SK-N-SH (cell line): Measurements from ENCODE around the gene LLGL1.
A peak's percentile ranks its signal among the peaks of the same experiment; 100 is the strongest.

ENCODE experiments used
- CTCF ChIP-seq: fragments of 200-600 bp; sonication (generic); IDR thresholded peaks from 2 replicates; pipeline ENCODE4 v1.6.1; 2017; ENCODE audit warnings: antibody characterized with exemption, mild to moderate bottlenecking, moderate library complexity
- GABPA ChIP-seq: IDR thresholded peaks from 2 replicates; pipeline ENCODE4 v1.4.0; 2012; ENCODE audit warnings: low read depth, mild to moderate bottlenecking
- RAD21 ChIP-seq: IDR thresholded peaks from 2 replicates; pipeline ENCODE4 v1.6.1; 2012; ENCODE audit warnings: mild to moderate bottlenecking, low read length
- SIN3A ChIP-seq: IDR thresholded peaks from 2 replicates; pipeline ENCODE4 v1.6.1; 2012; ENCODE audit warnings: low read depth, mild to moderate bottlenecking, low read length, moderate library complexity, borderline replicate concordance
- TAF1 ChIP-seq: IDR thresholded peaks from 2 replicates; pipeline ENCODE4 v1.6.1; 2012; ENCODE audit warnings: low read depth, mild to moderate bottlenecking, low read length, moderate library complexity, borderline replicate concordance

DNA sequence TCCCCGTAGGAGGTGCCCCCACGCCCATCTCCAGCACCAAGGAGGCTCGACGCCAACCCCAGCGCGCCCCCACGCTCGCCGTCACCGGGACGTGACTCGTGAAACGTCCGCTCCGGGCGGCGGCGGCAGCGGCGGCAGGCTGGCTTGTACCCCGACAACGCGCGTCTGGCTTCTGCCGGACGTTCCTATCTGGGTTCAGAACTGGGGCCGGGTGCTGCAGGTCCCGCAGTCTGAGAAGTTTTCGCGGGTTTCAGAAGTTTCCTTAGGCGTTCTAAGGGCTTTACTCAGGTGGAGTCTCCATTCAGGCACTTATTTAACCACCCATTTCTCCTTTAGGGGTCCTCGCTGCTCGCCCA, 42.5 kb upstream of the LLGL1 start:
- TF ChIP-seq CTCF (no peak), RAD21 (no peak), GABPA (no peak; the same call in 1 of the 2 replicates), SIN3A (0 out of 2 replicates have a peak, but pooled peaks have one; percentile 34), TAF1 (peak; percentile 61; the same call in 1 of the 2 replicates)
